NCI-H524 (cell line): Measurements from ENCODE around the gene ZC3H10.
A peak's percentile ranks its signal among the peaks of the same experiment; 100 is the strongest.
"Not testable (repeated sequence)": the region's sequence is repeated elsewhere in the genome, so short reads cannot be mapped to it uniquely, and the experiment has no call there.

Experiments used
- DNase-seq, 2 experiments: peaks; one replicate each; lab custom pipeline; 2025; lab: John Stamatoyannopoulos, UW

The ZC3H10 gene

DNA sequence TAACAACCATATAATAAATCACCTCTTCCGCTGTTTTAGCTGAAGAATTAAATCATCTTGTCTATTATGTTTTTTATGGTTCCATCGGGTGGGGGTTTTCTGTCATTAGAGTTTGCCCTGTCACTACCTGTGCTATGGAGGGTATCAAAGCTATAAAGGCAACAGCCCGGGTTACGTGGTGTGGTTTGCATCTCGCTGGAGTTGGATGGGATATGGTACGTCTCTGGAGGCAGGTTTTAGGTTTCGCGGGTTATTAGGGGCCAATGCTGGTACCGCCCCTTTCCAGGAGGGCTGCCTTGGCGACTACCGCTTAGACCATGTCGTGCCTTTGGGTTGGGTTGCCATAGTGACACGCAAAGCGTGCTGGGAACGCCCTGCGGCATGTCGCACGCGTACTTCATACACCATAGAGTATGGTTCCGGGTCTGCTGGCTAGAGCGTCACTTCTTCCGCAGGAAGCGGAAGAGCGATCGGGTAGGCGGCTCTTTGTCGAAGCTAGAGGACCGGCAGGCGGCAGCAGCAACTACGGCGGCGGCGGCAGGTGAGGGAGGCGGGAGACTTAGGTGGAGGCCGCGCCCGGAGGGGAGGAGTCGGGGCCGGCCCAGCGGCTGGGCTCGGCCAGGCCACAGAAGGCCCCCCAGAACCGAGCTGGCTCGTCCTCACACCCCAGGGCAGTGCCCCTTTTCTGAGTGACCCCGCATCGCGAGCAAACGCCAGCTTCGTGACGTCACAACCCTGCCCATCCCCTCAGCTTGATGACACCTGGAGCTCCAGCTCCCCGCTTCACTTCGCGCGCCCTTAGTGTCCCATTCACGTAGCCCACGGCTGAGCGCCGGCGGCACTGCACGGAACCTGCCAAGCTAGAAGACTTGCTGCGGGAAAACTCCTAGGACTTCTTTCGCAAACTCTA lies at the start of gene ZC3H10:
Gene ZC3H10 (plus strand): TSS at position 489 of the 910 bp plus-strand sequence. CDS start 2,297 bp downstream, outside the sequence.
- DNase-seq, result peak; percentile 95 to 99

DNA sequence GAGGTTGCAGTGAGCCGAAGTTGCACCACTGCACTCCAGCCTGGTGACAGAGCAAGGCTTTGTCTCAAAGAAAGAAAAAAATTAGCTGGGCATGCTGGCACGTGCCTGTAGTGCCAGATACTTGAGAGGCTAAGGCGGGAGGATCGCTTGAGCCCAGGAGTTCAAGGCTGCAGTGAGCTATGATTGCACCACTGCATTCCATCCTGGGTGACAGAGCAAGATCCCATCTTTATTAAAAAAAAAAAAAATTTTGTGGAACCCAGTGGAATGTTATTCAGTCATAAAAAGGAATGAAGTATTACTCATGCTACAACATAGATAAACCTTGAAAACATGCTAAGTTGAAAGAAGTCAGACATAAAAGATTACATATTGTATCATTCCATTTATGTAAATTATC lies 46.4 kb upstream of the ZC3H10 start:
- DNase-seq, result no peak

GRCh38 chr12:56074396-56074795 lies 43.7 kb upstream of the ZC3H10 start:
- no peak for DNase-seq

- not testable (repeated sequence) for DNase-seq
These were observed 40.1 kb upstream of the ZC3H10 start for GRCh38 chr12:56077966-56078365.

DNA sequence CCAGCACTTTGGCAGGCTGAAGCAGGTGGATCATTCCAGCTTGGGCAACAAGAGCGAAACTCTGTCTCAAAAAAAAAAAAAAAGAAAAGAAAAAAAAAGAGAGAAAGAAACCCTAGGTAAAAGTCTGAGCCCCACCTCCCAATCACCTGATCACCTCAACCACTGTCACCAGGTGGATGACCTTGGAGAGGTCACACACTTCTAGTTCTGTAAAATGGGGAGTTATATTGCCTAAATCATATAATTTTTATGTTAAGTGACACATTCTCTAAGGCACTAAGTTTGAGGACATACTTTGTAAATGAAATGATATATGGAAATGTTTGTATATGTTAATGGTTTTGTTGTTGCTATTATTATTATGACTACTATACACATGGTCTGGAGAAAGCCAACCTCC lies 39.6 kb upstream of the ZC3H10 start:
- no peak for DNase-seq

DNA sequence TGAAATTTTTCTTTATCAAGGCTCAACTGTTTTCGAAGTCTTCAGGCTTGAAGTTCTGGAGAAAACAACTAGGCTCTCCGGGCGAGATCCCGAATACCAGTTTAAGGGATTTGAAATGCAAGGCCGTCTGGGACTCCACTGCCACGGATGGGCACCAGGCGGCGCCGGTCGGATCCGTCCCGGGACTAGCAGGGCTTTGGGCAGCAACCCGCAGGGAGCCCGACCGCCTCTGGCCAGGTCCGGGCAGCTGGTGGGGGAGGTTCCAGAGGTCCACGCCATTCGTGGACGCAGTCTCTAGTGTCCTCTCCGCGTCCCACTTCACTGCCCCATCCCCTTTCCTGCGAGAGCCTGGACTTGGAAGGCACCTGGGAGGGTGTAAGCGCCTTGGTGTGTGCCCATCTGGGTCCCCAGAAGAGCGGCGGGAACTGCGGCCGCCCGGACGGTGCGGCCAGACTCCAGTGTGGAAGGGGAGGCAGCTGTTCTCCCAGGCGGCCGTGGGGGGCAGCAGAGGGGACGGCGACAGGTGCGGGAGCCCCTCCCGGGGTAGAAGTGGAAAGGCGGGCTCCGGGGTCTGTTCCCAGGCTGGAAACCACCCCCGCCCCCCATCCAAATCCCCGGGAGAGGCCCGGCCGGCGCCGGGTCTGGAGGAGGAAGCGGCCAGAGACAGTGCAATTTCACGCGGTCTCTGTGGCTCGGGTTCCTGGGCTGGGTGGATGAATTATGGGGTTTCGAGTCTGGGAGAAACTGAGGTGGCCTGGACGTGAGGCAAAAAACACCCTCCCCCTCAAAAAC lies 38.9 kb upstream of the ZC3H10 start:
- DNase-seq, result peak; percentile 83 to 87

- peak; percentile 65 to 69 for DNase-seq
These were observed 38.1 kb upstream of the ZC3H10 start, which contains the start of gene ERBB3 for GRCh38 chr12:56079723-56080555. Gene ERBB3, plus strand, starts transcription at chr12:56080165. Its CDS starts 136 bp downstream, at chr12:56080301.

DNA sequence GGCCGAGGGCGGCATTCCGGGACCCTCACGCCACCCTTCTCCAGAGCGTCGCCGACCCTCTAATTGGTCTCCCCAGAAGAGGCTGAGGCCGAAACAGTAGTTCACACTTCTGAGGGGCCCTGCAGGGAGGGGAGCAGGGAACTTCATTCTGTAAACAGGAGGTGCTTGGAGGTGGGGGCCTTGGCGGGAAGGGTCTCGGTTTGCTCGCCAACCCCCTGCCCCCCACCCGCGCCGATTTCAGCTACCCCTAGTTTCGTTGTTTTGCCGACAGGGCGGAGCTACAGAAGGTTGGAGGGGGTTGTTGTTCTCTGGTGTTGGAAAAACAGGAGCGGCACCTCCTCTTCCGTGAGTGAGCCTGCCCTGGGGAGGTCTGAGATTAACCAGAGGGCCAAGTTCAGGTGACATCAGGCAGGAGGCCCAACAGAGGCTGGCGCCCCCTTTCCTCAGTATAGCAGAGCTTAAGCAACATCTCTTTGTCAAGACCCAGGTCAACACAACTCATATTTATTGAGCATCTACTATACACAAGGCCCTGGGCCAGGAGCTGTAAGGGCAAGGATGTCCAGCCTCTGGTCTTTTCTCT lies 37.4 kb upstream of the ZC3H10 start:
- no peak for DNase-seq

GRCh38 chr12:56081393-56082347 lies 36.4 kb upstream of the ZC3H10 start:
- no peak for DNase-seq

- no peak for DNase-seq
These were observed 35.7 kb upstream of the ZC3H10 start for GRCh38 chr12:56082382-56082781.

DNA sequence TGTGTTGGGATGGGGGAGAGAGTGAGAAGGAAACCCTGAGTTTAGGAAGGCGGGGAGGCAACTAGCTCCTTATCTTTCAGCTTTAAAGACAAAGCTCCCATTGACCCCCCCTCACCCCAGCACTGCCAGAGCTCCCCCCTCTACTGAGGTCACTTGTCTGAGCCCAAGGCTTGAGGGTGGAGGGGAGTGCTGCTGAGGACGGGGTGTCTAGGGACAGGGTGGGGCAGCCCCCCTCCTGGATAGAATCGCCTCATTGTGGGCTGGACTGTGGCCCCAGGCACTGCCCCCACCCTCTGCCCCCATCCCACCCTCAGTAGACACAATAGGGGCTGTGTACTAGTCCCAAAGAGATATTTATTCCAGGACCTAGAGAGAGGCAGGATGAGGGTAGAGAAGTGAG lies 35.1 kb upstream of the ZC3H10 start:
- DNase-seq, result no peak

DNA sequence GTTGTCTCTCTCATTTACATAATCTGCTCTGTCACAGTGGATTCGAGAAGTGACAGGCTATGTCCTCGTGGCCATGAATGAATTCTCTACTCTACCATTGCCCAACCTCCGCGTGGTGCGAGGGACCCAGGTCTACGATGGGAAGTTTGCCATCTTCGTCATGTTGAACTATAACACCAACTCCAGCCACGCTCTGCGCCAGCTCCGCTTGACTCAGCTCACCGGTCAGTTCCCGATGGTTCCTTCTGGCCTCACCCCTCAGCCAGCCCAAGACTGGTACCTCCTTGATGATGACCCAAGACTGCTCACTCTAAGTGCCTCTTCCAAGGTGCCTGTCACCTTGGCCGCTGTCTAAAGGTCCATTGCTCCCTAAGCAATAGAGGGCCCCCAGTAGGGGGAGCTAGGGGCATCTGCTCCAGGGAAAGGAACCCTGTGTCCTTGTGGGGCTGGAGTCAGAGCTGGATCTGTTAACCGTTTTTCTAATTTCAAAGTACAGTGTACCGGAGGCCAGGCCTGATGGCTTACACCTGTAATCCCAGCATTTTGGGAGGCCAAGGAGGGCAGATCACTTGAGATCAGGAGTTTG lies 33.0 kb upstream of the ZC3H10 start:
- peak in 1 of 2 experiments; percentile 18 for DNase-seq

DNA sequence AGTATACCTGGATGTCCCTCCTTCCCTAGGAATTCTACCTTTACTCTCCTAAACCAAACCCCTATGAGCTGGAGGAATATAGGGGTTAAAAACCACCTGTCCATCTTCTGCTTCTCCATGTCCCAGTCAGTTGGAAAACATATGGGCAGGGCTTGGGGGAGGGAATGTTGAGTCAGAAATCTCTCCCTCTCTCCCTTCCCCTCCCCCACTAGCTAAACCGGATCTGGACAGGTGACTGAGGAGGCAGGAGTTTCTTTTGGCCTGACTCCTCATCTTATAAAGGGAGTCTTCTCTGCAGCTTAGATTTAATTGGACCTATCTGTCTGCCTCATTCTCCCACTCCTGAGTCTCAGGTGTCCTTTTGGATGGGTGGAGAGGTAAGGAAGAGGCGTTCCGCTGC lies 32.0 kb upstream of the ZC3H10 start:
- no peak for DNase-seq

- no peak for DNase-seq
These were observed 31.5 kb upstream of the ZC3H10 start for GRCh38 chr12:56086608-56087007.

- DNase-seq, result no peak
These were observed 30.8 kb upstream of the ZC3H10 start for GRCh38 chr12:56087220-56087619.

GRCh38 chr12:56097738-56098137 lies 20.3 kb upstream of the ZC3H10 start:
- no peak for DNase-seq

DNA sequence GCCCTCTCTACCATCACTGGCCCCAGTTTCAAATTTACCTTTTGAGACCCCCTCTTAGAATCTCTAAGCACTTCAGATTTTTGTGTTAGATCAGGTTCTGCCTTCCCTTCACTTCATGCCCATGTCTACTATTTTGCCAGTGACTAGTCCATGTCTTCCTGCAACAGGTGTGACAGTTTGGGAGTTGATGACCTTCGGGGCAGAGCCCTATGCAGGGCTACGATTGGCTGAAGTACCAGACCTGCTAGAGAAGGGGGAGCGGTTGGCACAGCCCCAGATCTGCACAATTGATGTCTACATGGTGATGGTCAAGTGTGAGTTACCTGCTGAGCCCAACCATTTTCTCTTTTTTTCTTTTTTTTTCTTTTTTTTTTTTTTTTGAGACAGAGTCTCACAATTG lies 19.5 kb upstream of the ZC3H10 start:
- no peak for DNase-seq

- DNase-seq, result no peak
These were observed 18.3 kb upstream of the ZC3H10 start for GRCh38 chr12:56099787-56100186.

GRCh38 chr12:56101045-56101444 lies 17.0 kb upstream of the ZC3H10 start:
- DNase-seq, result no peak

- DNase-seq, result no peak
These were observed 15.4 kb upstream of the ZC3H10 start for GRCh38 chr12:56102683-56103065.
